Dedifferentiated amniotic fluid mesenchymal stem cell (primary cell): ENCODE measurements around the gene CDH23.

Experiments
- DNase-seq: peaks from one replicate; pipeline ENCODE4 v3.0.0-alpha.2; 2016; ENCODE audit errors: extremely low spot score

The CDH23 gene

DNA sequence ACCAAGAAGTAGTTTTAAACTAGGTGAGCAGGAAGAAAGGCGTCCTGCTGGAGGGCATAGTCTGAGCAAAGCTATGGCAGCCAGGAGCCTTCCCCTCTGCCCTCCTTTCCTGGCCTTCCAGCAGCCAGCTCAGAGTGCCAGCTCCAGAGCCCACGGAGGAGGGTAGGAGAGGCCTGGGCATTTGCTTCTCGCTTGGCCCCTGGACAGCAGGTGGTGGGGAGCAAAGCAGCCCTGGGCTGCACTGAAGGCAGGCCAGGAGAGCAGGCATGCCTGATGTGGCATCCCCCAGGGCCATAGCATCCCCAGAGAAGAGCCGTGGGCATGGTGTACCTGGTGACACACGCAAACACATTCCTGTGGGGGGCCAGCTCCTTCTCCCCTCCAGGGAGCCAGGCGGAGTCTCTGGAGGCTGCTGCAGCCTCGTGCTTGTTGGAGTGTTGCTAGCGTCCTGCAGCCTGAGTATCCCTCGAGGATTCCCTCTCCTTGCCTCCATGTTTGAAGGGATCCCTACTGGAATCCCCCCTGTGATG lies 43.9 kb downstream of the CDH23 start:
- DNase-seq = no peak

DNA sequence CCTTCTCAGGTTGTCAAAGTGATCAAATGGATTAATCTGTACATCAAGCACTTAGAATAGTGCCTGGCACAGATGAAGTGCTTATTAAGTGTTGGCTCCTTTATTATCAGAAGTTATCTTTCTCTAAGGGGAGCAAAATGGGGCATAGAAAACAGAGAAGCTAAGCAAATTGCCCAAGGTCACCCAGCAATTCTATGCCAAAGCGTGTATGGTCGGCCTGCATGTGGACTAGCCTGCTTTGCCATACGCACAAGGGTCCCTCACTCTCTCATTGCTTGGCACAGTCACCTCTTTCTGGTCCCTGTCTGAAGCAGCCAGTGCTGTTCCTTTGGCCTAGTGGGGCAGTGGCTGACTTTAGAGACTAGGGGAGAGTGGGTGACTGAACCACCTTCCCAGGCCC lies 45.3 kb downstream of the CDH23 start:
- DNase-seq = no peak

DNA sequence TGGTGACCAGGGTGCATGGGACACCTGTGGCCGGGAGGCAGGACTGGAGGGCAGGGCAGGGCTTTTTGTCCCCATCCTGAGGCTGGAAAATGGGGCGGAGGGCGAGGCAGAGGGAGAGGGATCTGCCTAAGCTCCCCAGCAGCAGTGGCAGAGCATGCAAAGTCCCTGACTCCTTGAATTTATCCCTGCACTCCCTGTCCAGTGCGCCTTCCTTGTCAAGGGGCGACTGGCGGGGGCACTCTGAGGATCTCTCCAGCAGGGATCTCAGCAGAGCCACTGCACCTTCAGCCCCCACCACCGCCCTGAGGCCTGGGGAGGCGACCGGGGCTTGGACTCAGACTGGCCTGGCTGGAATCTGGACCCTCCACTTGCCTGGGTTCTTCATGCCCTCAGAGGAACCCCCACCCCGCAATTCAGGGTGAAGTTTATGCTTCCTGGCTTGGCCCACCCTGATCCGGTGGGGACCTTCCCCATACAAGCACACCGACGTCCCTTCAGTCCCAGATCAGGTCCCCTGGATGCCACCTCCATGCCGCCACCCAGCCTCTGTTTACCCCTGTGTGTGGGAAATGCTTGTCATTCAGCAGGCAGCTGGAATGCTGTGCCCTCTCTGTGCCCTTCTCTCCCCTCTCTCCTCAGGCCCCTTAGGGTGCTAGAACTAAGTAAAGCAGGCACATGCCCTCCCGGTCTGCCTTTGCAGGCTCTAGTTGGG lies 46.3 kb downstream of the CDH23 start:
- no peak for DNase-seq

- no peak for DNase-seq
Observed at GRCh38 chr10:71443676-71444075, 47.0 kb downstream of the CDH23 start.

DNA sequence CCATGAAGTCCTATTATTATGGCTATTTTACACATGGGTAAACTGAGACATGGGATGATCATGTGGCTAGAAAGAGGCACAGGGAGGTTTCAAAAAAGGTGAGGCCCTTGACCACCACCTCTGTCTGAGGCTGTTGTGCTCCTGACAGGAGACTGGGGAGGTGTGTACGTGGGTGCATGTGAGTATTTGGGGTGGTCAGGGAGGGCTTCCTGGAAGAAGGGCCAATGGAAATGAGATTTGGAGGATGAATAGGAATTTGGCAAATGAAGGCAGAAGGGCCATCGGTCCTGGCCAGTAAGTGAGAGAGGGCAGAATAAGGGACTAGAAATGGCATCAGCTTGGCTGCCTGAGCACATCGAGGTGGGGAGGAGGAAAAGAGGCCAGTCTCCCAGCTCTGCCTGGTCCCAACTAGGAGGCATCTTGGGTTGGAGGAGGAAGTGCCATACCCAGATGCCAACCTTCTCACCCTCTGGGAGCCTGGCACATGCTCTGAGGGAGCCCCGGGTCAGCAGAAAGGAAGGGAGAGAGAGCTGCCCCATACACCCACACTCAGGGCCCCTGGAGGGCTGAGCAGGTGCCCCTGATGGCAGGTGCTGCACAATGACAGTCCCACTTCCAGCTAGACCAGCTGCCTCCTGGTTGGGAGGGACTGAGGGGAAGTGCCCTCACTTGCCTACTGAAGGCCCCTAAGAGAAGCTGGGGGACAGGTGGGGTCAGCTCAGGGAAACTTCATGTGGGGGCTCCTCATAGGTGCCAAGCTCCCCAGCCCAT lies 47.7 kb downstream of the CDH23 start:
- no peak for DNase-seq

GRCh38 chr10:71447676-71448075 lies 51.0 kb downstream of the CDH23 start:
- no peak for DNase-seq

DNA sequence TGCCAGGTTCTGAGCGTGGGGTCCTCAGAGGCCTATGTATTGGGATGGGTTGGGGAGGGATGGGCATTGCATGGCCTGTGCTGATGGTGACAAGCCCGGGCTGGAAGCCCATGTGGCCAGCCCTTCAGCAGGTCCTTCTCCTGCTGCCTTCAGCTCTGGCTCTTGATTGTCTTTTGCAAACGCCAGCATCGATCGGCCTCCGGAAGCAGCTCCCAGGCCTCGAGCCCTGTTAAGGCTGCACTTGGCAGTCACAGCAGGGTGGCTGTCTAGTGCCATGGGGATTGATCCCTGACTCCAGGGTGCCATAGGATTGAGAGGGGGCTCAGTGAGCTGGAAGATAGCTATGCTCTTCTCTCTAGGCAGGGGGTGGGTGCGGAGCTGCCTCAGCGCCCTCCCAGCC lies 51.4 kb downstream of the CDH23 start:
- DNase-seq = no peak

- DNase-seq = no peak
Observed at GRCh38 chr10:71449026-71449425, 52.3 kb downstream of the CDH23 start.

GRCh38 chr10:71451754-71452153 lies 55.0 kb downstream of the CDH23 start:
- DNase-seq = no peak

DNA sequence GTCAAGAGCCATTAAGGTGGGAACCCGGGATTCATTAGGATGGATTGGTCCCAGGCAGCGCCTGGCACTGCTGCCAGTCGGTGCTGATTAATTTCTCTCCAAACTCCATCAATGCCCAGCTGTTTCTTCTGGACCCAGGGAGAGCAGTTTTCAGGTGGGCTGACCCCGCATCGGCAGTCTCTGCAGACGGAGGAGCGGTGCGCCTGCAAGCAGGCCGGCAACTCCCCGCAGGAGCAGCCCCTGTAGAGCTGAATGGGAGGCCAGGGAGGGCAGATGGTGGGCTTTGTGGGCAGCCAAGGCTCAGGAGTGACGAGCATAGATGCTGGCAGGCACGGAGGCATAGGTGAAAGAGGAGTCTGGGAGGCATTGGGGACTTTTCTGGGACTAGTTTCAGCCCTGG lies 56.5 kb downstream of the CDH23 start:
- DNase-seq = no peak

- DNase-seq = no peak
Observed at GRCh38 chr10:71454347-71454746, 57.6 kb downstream of the CDH23 start.

DNA sequence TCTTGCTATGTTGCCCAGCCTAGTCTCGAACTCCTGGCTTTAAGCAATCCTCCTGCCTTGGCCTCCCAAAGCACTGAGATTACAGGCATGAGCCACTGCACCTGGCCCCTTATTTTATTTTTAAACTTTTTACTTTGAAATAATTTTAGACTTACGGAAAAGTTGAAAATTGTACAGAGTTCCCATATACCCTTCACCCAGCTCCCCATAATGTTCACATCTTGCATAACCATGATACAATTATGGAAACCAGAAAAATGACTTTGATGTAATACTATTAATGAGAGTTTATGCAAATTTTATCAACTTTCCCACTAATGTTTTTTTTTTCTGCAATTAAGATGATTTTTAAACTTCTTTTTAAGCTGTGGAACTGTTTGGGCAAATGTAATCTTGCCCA lies 58.3 kb downstream of the CDH23 start:
- DNase-seq = no peak

GRCh38 chr10:71456631-71457030 lies 59.9 kb downstream of the CDH23 start:
- DNase-seq = no peak

DNA sequence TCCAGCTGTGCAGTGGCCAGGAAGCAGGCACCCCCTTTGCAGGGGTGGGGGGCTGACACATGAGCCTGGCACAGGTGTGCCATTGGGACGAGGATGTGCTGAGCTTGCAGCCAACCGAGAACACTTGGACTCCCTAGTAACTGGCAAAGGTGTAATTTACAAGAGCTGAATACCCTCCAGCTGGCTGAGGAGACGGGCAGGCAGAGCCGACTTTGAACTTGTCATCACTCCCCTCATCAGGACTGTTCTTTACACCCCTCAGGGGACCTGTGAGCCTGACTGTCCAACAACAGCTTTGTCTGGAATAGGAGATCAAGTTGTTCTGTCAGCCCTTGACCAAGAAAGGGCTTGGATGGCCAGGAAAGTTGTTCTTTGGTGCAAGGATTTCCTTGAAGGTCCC lies 61.2 kb downstream of the CDH23 start:
- DNase-seq = no peak

DNA sequence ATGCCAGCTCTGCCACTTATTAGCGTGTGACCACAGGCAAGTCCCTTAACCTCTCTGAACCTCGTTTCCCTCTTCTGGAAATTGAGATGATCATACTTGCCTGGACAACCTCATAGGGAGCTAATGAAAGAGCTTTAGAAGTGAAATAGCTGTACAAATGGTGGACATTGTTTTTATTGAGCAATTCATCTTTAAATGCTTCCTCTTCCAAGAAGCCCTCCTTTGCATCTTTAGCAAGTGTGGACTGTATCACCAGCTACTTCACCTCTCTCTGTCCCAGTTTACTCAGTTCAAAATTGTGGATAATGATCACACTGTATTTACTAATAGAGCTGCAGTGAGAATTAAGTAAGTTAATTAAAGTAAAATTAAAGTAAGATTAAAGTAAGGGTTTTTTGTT lies 61.7 kb downstream of the CDH23 start:
- no peak for DNase-seq

DNA sequence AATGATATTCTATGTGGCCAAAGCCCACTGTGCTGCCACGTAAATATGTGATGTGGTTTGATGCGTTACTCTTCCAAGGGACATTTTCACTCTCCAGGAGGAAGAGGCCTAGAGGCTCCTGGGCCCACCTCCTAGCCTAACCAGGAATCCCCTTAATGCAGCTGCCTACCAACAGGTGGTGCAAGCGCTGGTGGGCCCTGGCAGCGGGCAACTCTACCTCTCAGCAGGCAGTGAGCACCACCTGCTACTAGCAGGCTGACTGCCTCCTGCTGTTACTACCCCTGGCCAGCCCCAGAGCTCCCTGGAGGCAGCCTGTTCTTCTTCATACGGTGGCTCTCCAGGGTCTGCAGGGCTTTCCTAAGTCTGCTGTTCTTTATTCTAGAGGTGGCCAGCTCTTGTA lies 62.8 kb downstream of the CDH23 start:
- DNase-seq = no peak

DNA sequence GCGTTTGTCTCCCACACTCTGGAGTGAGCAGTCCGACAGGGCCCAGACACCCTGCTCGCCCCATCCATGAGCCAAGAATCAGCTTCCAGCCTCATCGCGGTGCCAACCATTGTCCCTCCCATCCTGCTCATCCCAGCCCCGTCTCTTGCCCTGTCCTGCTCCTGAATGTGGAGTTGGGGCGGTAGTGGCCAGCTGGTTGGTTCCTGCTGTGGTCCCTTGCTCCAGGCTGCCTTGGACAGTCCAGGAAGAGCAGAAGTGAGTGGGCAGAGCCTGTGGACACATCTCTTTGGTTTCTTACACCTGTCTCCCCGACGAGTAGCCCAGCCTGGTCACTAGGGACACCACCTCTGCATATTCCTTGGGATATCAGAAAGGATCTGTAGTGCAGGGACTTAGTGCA lies 63.9 kb downstream of the CDH23 start:
- no peak for DNase-seq

DNA sequence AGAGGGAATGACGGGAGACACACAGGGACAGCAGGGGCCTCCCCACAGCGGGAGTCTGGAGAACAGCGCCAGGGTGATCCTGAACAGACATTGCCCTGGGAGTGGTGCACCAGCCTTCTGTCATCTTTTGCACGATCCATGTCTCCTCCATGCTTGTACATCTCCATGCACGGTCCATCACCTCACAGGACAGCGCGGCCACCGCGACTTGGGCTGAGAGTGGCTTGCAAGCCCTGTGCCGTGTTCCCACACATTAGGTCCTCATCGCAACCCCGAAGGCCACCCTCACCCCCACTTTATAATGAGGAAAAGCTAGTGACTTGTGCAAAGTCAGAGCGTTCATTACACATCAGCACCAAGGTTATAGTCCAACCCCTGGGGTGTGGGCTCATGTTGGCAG lies 64.7 kb downstream of the CDH23 start:
- DNase-seq = no peak

- DNase-seq = no peak
Observed at GRCh38 chr10:71462062-71462935, 65.6 kb downstream of the CDH23 start.

GRCh38 chr10:71463111-71463510 lies 66.4 kb downstream of the CDH23 start:
- DNase-seq = no peak

GRCh38 chr10:71465551-71466252 lies 69.0 kb downstream of the CDH23 start:
- no peak for DNase-seq

DNA sequence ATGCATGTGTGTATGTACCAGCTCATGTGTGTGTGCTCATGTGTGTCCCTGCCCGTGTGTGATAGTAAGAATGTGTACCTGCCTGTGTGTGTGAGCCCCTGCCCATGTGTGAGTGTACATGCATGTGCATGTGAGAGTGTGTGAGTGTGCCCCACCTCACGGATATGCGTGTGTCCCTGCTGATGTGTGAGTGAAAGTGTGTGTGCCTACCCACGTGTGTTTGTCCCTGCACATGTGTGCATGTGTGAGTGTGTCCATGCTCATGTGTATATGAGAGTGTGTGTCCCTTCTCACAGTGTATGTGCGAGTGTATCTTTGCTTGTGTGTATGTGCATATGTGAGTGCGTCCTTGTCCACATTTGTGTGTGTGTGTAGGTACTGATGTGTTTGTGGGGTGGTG lies 69.6 kb downstream of the CDH23 start:
- DNase-seq = no peak
